Mesothelial cell of epicardium (in vitro differentiated cells): ENCODE measurements around the gene HIVEP3. TPM values are rescaled to one million over a fixed set of nuclear protein-coding genes. Genes with fewer than 3 reads are reported as not detected.

Experiments
- DNase-seq, 2 experiments: peaks; one replicate each; pipeline ENCODE4 v3.0.0; 2021; ENCODE audit warnings: low spot score in 2 of 2; ENCODE audit not compliant: unreplicated experiment in 2 of 2
- H3K27ac Mint-ChIP-seq: 2 replicates; pipeline ENCODE4 v1.8.0; 2021; ENCODE audit warnings: mixed read lengths
- H3K27me3 Mint-ChIP-seq: 2 replicates; pipeline ENCODE4 v1.8.0; 2021; ENCODE audit warnings: low read depth, mixed read lengths
- H3K36me3 Mint-ChIP-seq: 2 replicates; pipeline ENCODE4 v1.8.0; 2021; ENCODE audit warnings: mixed read lengths
- H3K4me1 Mint-ChIP-seq: 2 replicates; pipeline ENCODE4 v1.8.0; 2021; ENCODE audit warnings: mixed read lengths
- H3K4me3 Mint-ChIP-seq: 2 replicates; pipeline ENCODE4 v1.8.0; 2021; ENCODE audit warnings: mild to moderate bottlenecking, moderate library complexity, mixed read lengths
- H3K9me3 Mint-ChIP-seq: 2 replicates; pipeline ENCODE4 v1.8.0; 2021; ENCODE audit warnings: mixed read lengths
- CTCF ChIP-seq: fragments of 200-600 bp; sonication (generic); IDR thresholded peaks from one replicate; pipeline ENCODE4 v1.5.0; 2021; ENCODE audit warnings: antibody characterized with exemption; ENCODE audit not compliant: unreplicated experiment
- total RNA-seq: library from RNA; stranded (reverse); gene quantifications from 3 replicates; pipeline ENCODE4 v1.2.1, GENCODE V29; 2021

HIVEP3 gene
- total RNA-seq, 1 donor from 2014 or later, result 8.9 TPM

GRCh38 chr1:41716188-41717130, 202.3 kb downstream of the HIVEP3 start:
- no peak for TF ChIP-seq CTCF
- no peak overlapping the region for H3K27ac Mint-ChIP-seq

GRCh38 chr1:41715441-41716095, 203.2 kb downstream of the HIVEP3 start:
- DNase-seq, result no peak
- Mint-ChIP-seq H3K4me3 (no peak overlapping the region), H3K27ac (no peak overlapping the region), H3K9me3 (no peaks in the 10 kb centered on the region), H3K27me3 (no peaks in the 10 kb centered on the region), H3K4me1 (peaks cover 31% of the 10 kb centered on the region), H3K36me3 (no peaks in the 10 kb centered on the region)
- no peak for TF ChIP-seq CTCF

More at GRCh38 chr1:41716188-41717130, 202.3 kb downstream of the HIVEP3 start:
- H3K9me3 Mint-ChIP-seq, result no peaks in the 10 kb centered on the region
- no peak for DNase-seq
- H3K4me3 Mint-ChIP-seq, result no peak overlapping the region
- no peaks in the 10 kb centered on the region for H3K36me3 Mint-ChIP-seq
- peaks cover 31% of the 10 kb centered on the region for H3K4me1 Mint-ChIP-seq
- H3K27me3 Mint-ChIP-seq, result no peaks in the 10 kb centered on the region

- Mint-ChIP-seq H3K4me3 (no peak overlapping the region), H3K9me3 (no peaks in the 10 kb centered on the region), H3K27ac (peak overlapping the region; percentile 63), H3K36me3 (no peaks in the 10 kb centered on the region), H3K4me1 (peaks cover 31% of the 10 kb centered on the region), H3K27me3 (no peaks in the 10 kb centered on the region)
- no peak for TF ChIP-seq CTCF
- DNase-seq, result no peak
These were observed 203.9 kb downstream of the HIVEP3 start for GRCh38 chr1:41714638-41715389.

- DNase-seq, result no peak
- Mint-ChIP-seq H3K4me1 (peaks cover 31% of the 10 kb centered on the region), H3K9me3 (no peaks in the 10 kb centered on the region), H3K4me3 (no peak overlapping the region), H3K27ac (peak overlapping the region; percentile 63), H3K36me3 (no peaks in the 10 kb centered on the region), H3K27me3 (no peaks in the 10 kb centered on the region)
- no peak for TF ChIP-seq CTCF
These were observed 205.0 kb downstream of the HIVEP3 start for GRCh38 chr1:41713557-41714327.

- H3K4me1 Mint-ChIP-seq, result peaks cover 31% of the 10 kb centered on the region
- no peaks in the 10 kb centered on the region for H3K9me3 Mint-ChIP-seq
- no peak for TF ChIP-seq CTCF
- H3K27me3 Mint-ChIP-seq, result no peaks in the 10 kb centered on the region
- no peak for DNase-seq
- no peaks in the 10 kb centered on the region for H3K36me3 Mint-ChIP-seq
- H3K27ac Mint-ChIP-seq, result peak overlapping the region; percentile 75
- H3K4me3 Mint-ChIP-seq, result no peak overlapping the region
These were observed 205.6 kb downstream of the HIVEP3 start for GRCh38 chr1:41713141-41713540.
